GM12878 (cell line): ENCODE measurements around the gene TFCP2L1. TPM values are rescaled to one million over a fixed set of nuclear protein-coding genes. Genes with fewer than 3 reads are reported as not detected.

Source experiments
- ATAC-seq: fragments of 200-7000 bp; cut with Tn5 transposase; 3 replicates; pipeline ENCODE4 v1.9.1; 2020; ENCODE audit warnings: mild to moderate bottlenecking, moderate library complexity
- BruUV-seq: library from RNA; stranded (reverse); fragments of 400-500 nt; replicated peaks from 2 replicates; lab custom pipeline; 2021; lab: Mats Ljungman, UMichigan
- CTCF ChIA-PET: fragments of 300-600 bp; sonication (Branson Sonifier 250); formaldehyde crosslinking; extraction: SDS; loops from one replicate; lab custom pipeline; 2021; ENCODE audit warnings: inconsistent platforms; lab: Yijun Ruan, JAX
- POLR2A ChIA-PET: fragments of 350-600 bp; formaldehyde crosslinking; extraction: SDS; loops from one replicate; lab custom pipeline; 2021; ENCODE audit warnings: inconsistent platforms; lab: Charles Lee
- RAD21 ChIA-PET: fragments of 300-600 bp; sonication (Branson Sonifier 250); formaldehyde crosslinking; loops from one replicate; lab custom pipeline; 2023; ENCODE audit warnings: antibody characterized with exemption; ENCODE audit not compliant: unreplicated experiment; lab: Charles Lee
- SMC1A ChIA-PET: fragments of 300-600 bp; sonication (Branson Sonifier 250); formaldehyde crosslinking; loops from one replicate; lab custom pipeline; 2023; ENCODE audit not compliant: unreplicated experiment, uncharacterized antibody; lab: Charles Lee
- DNase-seq: peaks from one replicate; pipeline ENCODE4 v3.0.0-alpha.2; 2011; ENCODE audit warnings: low read depth, low spot score
- FAIRE-seq: peaks from 3 replicates; lab custom pipeline; 2011; peaks lifted over from hg19 to GRCh38; lab: Jason Lieb, UNC
- H2AFZ ChIP-seq: 2 replicates; pipeline ENCODE4 v1.6.0; 2011; ENCODE audit warnings: low read depth, low read length, control low read depth; ENCODE audit not compliant: control insufficient read depth
- H3K27ac ChIP-seq: 2 replicates; pipeline ENCODE4 v1.5.1; 2011; ENCODE audit warnings: control low read depth; ENCODE audit not compliant: control insufficient read depth, insufficient read depth
- H3K27me3 ChIP-seq, 2 experiments: replicated peaks in 1 of 2; 2 replicates each; pipeline versions ENCODE4 v1.6.0 to v1.6.1; 2011; ENCODE audit warnings: low read length in 1 of 2; ENCODE audit not compliant: control insufficient read depth in 2 of 2, insufficient read depth in 2 of 2
- H3K36me3 ChIP-seq, 2 experiments: 2 replicates each; pipeline ENCODE4 v1.5.1; 2011; ENCODE audit warnings: low read length in 1 of 2; ENCODE audit not compliant: control insufficient read depth in 2 of 2, insufficient read depth in 2 of 2
- H3K4me1 ChIP-seq: 2 replicates; pipeline ENCODE4 v1.6.1; 2011; ENCODE audit warnings: mild to moderate bottlenecking, low read length, moderate library complexity, mixed read lengths; ENCODE audit not compliant: control insufficient read depth, insufficient read depth
- H3K4me2 ChIP-seq: 2 replicates; pipeline ENCODE4 v1.6.0; 2011; ENCODE audit warnings: control low read depth; ENCODE audit not compliant: control insufficient read depth, insufficient read depth
- H3K4me3 ChIP-seq: fragments of 200-600 bp; sonication (generic); 2 replicates; pipeline ENCODE4 v1.5.1; 2016
- H3K79me2 ChIP-seq: 2 replicates; pipeline ENCODE4 v1.6.0; 2011; ENCODE audit warnings: low read length; ENCODE audit not compliant: control insufficient read depth, insufficient read depth
- H3K9ac ChIP-seq: 2 replicates; pipeline ENCODE4 v1.8.0; 2011; ENCODE audit warnings: low read length, control low read depth, mixed read lengths; ENCODE audit not compliant: control insufficient read depth, insufficient read depth
- H3K9me3 ChIP-seq: replicated peaks from 3 replicates; pipeline ENCODE4 v1.5.1; 2011; ENCODE audit warnings: mild to moderate bottlenecking, low read length; ENCODE audit not compliant: control insufficient read depth, insufficient read depth
- H4K20me1 ChIP-seq: 2 replicates; pipeline ENCODE4 v1.6.0; 2011; ENCODE audit not compliant: control insufficient read depth, insufficient read depth
- ETV6 ChIP-seq, 2 experiments: fragments of 450-650 bp in 1 of 2; IDR thresholded peaks in 1 of 2; conservative IDR thresholded peaks in 1 of 2; 2 replicates each; pipeline ENCODE4 v1.6.1; 2014; ENCODE audit warnings: antibody characterized with exemption in 1 of 2, borderline replicate concordance in 1 of 2, low read depth in 1 of 2, mild to moderate bottlenecking in 1 of 2, moderate library complexity in 1 of 2
- IKZF2 ChIP-seq, 2 experiments: fragments of 450-650 bp; IDR thresholded peaks; 2 replicates each; pipeline ENCODE4 v1.6.1; 2017; ENCODE audit warnings: mild to moderate bottlenecking in 2 of 2, moderate library complexity in 2 of 2
- LARP7 ChIP-seq: fragments of 450-650 bp; IDR thresholded peaks from 2 replicates; pipeline ENCODE4 v1.6.1; 2017; ENCODE audit warnings: mild to moderate bottlenecking
- MXI1 ChIP-seq: fragments of 150-350 bp; IDR thresholded peaks from 2 replicates; pipeline ENCODE4 v1.6.1; 2011; ENCODE audit warnings: low read depth, mild to moderate bottlenecking, inconsistent platforms, low read length, improper control_type of control experiment
- NFXL1 ChIP-seq: fragments of 450-650 bp; IDR thresholded peaks from 2 replicates; pipeline ENCODE4 v1.6.1; 2017; ENCODE audit warnings: antibody characterized with exemption, mild to moderate bottlenecking, borderline replicate concordance
- NR2C2 ChIP-seq: IDR thresholded peaks from 2 replicates; pipeline ENCODE4 v1.6.1; 2011; ENCODE audit warnings: borderline replicate concordance, low read depth; ENCODE audit not compliant: control insufficient read depth, insufficient read length
- RAD51 ChIP-seq: fragments of 450-650 bp; IDR thresholded peaks from 2 replicates; pipeline ENCODE4 v1.6.1; 2016; ENCODE audit warnings: moderate library complexity, mild to moderate bottlenecking, inconsistent platforms
- SMC3 ChIP-seq: IDR thresholded peaks from 2 replicates; pipeline ENCODE4 v1.6.1; 2011; ENCODE audit warnings: low read length, improper control_type of control experiment, borderline replicate concordance
- ZNF24 ChIP-seq: fragments of 450-650 bp; IDR thresholded peaks from 2 replicates; pipeline ENCODE4 v1.6.1; 2017; ENCODE audit warnings: antibody characterized with exemption, mild to moderate bottlenecking
- WGBS: methylation state at CpG from one replicate; pipeline ENCODE4 v1.1.6; 2016; ENCODE audit warnings: low lambda C conversion rate; ENCODE audit not compliant: insufficient replicate concordance, insufficient coverage; ENCODE audit errors: missing lambda C conversion rate; 5-methylcytosine and 5-hydroxymethylcytosine counted together
- in situ Hi-C: fragments of 300-500 bp; cut with MboI; formaldehyde crosslinking; loops from 9 replicates; pipeline ENCODE4 v1.14.3; 2018; ENCODE audit warnings: mixed read lengths
- intact Hi-C: fragments of 100-400 bp; cut with micrococcal nuclease; formaldehyde crosslinking; loops from one replicate; pipeline ENCODE4 v1.14.2; 2022; ENCODE audit not compliant: unreplicated experiment
- polyA plus RNA-seq, 11 experiments: library from polyadenylated mRNA; depleted of rRNA in 4 of 11; unstranded in 6 of 11; stranded (reverse) in 5 of 11; fragments of >200 nt; fragmentation: Nextera tagmentation in 4 of 11; fragmentation: Illumina TruSeq in 1 of 11; extraction: Ambion mirVana in 4 of 11; extraction: Trizol in 1 of 11; gene quantifications; 1 replicate in 1 of 11; 2 replicates in 10 of 11; pipeline versions ENCODE4 v1.2.1 to v1.2.3, GENCODE V29; 2011 to 2016; ENCODE audit warnings: inconsistent platforms in 2 of 11, missing spikeins in 2 of 11, low read depth in 1 of 11
- total RNA-seq, 4 experiments: library from RNA; depleted of rRNA in 3 of 4; stranded (reverse); fragments of >200 nt in 3 of 4; fragmentation: Illumina TruSeq in 1 of 4; extraction: Trizol in 1 of 4; gene quantifications; 2 replicates each; pipeline versions ENCODE4 v1.2.1 to v1.2.3, GENCODE V29; 2013 to 2021
- TF ChIP-seq, protein P1 (sequence below): fragments of 450-650 bp; IDR thresholded peaks from 2 replicates; pipeline ENCODE4 v1.6.1; 2017; ENCODE audit warnings: antibody characterized with exemption, mild to moderate bottlenecking, moderate library complexity
- TF ChIP-seq, protein P2 (sequence below): fragments of 450-650 bp; IDR thresholded peaks from 2 replicates; pipeline ENCODE4 v1.6.1; 2016; ENCODE audit warnings: mild to moderate bottlenecking
- TF ChIP-seq, protein P3 (sequence below): IDR thresholded peaks from 2 replicates; pipeline ENCODE4 v1.6.1; 2012; ENCODE audit warnings: low read depth, low read length, improper control_type of control experiment
- TF ChIP-seq, protein P4 (sequence below): fragments of 450-650 bp; IDR thresholded peaks from 2 replicates; pipeline ENCODE4 v1.6.1; 2018; ENCODE audit warnings: borderline replicate concordance, mild to moderate bottlenecking; ENCODE audit not compliant: partially characterized antibody

TFCP2L1 gene
- total and polyA plus RNA-seq, 10 of the 15 experiments (the other 5 are each of a cell fraction or from before 2014, with no cell fraction given) = 0.02 to 0.21 (median 0.09) TPM; not detected in 1

DNA sequence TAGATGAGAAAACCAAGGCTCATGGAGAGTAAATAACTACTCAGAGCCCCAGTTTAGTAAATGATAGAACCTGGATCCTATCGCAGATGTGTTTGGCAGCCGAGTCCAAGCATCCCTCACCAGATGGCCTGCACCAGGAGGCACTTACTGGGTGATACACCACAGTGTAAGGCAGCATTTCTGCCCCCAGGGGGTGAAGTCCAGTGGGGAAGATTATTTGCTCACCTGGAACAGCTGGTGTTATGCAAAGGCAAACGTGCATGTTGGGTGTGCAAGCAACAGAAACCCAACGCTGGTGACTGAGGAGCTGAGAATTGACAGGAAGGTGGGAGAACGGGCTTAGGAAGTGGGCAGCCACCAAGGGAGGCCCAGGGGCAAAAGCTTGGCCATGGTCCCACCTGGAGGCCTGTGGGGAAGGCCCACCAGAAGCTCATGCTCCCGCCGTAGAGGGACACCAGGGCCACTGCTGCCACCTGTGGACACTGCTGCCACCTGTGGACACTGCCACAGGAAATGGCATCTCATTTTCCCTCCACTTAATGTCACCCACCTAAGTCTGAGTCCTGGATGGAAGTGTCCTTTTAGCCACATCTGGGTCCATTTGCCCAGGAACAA is 100.6 kb downstream of the TFCP2L1 start:
- no peak for TF ChIP-seq ETV6 (conservative IDR thresholded peaks at IDR 0.05 in 1 of 2, IDR thresholded peaks at IDR 0.05 in 1 of 2; ENCODE audit: borderline replicate concordance in 1 of 2, low read depth in 1 of 2)
- TF ChIP-seq, protein P1, sequence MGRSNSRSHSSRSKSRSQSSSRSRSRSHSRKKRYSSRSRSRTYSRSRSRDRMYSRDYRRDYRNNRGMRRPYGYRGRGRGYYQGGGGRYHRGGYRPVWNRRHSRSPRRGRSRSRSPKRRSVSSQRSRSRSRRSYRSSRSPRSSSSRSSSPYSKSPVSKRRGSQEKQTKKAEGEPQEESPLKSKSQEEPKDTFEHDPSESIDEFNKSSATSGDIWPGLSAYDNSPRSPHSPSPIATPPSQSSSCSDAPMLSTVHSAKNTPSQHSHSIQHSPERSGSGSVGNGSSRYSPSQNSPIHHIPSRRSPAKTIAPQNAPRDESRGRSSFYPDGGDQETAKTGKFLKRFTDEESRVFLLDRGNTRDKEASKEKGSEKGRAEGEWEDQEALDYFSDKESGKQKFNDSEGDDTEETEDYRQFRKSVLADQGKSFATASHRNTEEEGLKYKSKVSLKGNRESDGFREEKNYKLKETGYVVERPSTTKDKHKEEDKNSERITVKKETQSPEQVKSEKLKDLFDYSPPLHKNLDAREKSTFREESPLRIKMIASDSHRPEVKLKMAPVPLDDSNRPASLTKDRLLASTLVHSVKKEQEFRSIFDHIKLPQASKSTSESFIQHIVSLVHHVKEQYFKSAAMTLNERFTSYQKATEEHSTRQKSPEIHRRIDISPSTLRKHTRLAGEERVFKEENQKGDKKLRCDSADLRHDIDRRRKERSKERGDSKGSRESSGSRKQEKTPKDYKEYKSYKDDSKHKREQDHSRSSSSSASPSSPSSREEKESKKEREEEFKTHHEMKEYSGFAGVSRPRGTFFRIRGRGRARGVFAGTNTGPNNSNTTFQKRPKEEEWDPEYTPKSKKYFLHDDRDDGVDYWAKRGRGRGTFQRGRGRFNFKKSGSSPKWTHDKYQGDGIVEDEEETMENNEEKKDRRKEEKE = no peak
- TF ChIP-seq MXI1 = no peak
- TF ChIP-seq, protein P2, sequence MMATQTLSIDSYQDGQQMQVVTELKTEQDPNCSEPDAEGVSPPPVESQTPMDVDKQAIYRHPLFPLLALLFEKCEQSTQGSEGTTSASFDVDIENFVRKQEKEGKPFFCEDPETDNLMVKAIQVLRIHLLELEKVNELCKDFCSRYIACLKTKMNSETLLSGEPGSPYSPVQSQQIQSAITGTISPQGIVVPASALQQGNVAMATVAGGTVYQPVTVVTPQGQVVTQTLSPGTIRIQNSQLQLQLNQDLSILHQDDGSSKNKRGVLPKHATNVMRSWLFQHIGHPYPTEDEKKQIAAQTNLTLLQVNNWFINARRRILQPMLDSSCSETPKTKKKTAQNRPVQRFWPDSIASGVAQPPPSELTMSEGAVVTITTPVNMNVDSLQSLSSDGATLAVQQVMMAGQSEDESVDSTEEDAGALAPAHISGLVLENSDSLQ = no peak
- TF ChIP-seq, protein P3, sequence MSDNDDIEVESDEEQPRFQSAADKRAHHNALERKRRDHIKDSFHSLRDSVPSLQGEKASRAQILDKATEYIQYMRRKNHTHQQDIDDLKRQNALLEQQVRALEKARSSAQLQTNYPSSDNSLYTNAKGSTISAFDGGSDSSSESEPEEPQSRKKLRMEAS = no peak
- no peak for TF ChIP-seq SMC3
- TF ChIP-seq, protein P4, sequence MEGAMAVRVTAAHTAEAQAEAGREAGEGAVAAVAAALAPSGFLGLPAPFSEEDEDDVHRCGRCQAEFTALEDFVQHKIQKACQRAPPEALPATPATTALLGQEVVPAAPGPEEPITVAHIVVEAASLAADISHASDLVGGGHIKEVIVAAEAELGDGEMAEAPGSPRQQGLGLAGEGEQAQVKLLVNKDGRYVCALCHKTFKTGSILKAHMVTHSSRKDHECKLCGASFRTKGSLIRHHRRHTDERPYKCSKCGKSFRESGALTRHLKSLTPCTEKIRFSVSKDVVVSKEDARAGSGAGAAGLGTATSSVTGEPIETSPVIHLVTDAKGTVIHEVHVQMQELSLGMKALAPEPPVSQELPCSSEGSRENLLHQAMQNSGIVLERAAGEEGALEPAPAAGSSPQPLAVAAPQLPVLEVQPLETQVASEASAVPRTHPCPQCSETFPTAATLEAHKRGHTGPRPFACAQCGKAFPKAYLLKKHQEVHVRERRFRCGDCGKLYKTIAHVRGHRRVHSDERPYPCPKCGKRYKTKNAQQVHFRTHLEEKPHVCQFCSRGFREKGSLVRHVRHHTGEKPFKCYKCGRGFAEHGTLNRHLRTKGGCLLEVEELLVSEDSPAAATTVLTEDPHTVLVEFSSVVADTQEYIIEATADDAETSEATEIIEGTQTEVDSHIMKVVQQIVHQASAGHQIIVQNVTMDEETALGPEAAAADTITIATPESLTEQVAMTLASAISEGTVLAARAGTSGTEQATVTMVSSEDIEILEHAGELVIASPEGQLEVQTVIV = no peak
- TF ChIP-seq IKZF2 (IDR thresholded peaks at IDR 0.05) = no peak
- TF ChIP-seq NR2C2 = no peak
- TF ChIP-seq RAD51 = no peak
- no peak for TF ChIP-seq ZNF24
- TF ChIP-seq NFXL1 = no peak
- no peak for TF ChIP-seq LARP7
- Histone ChIP-seq H3K36me3 (no peaks in the 10 kb centered on the region), H3K79me2 (no peaks in the 10 kb centered on the region), H3K27ac (no peak overlapping the region), H3K4me3 (no peak overlapping the region), H3K4me2 (no peak overlapping the region), H3K9me3 (no peaks in the 10 kb centered on the region), H3K4me1 (no peaks in the 10 kb centered on the region), H4K20me1 (no peaks in the 10 kb centered on the region), H2AFZ (no peak overlapping the region), H3K27me3 (no peaks in the 10 kb centered on the region), H3K9ac (no peak overlapping the region)
- in situ Hi-C loops = no loop called here
- intact Hi-C loops = no loop called here
- DNase-seq (no peak), ATAC-seq (no peak), FAIRE-seq (no peak)
- ChIA-PET CTCF (no interaction called here), SMC1A (interaction anchor here (0.6 kb wide), 1 partner anchor 52 kb away, joined by 3 read pairs; no protein-coding TSS in a partner anchor), POLR2A (no interaction called here), RAD21 (no interaction called here)
- no TSS peak for BruUV-seq
- 36% methylated on average over 7 of the region's 7 CpGs for WGBS
